ENCODE measurements around the gene ZBTB26.

ZBTB26 gene

DNA sequence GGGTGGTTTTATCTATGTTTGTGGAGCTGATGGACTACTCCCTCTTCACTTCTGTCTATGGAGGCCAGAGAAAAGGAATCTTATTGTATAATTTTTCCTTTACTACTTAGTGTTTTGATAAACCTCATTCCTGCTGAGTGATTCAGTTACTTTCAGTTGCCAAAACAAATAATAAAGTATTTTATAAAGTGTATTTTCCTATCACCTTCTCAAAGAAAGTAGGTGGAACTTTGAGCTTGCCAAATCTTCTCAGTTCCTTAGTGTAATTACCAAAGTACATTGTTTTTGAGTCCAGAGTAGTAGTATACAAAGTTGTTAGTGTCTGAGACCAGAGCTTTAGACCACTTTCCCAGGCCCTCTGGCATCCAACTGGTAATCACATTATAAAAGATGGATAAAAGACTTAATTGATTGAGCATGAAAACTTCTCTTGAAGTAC, 23.0 kb upstream of the ZBTB26 start:
- Mint-ChIP-seq H3K9me3 (no peaks in the 10 kb centered on the region), H3K4me3 (no peak overlapping the region), H3K36me3 (ENCODE audit: low read depth) (peaks cover 58% of the 10 kb centered on the region), H3K27me3 (ENCODE audit: low read depth, poor library complexity) (peaks cover 2% of the 10 kb centered on the region), H3K27ac (no peak overlapping the region), H3K4me1 (no peaks in the 10 kb centered on the region)
- no peak for DNase-seq
- TF ChIP-seq, protein P1, sequence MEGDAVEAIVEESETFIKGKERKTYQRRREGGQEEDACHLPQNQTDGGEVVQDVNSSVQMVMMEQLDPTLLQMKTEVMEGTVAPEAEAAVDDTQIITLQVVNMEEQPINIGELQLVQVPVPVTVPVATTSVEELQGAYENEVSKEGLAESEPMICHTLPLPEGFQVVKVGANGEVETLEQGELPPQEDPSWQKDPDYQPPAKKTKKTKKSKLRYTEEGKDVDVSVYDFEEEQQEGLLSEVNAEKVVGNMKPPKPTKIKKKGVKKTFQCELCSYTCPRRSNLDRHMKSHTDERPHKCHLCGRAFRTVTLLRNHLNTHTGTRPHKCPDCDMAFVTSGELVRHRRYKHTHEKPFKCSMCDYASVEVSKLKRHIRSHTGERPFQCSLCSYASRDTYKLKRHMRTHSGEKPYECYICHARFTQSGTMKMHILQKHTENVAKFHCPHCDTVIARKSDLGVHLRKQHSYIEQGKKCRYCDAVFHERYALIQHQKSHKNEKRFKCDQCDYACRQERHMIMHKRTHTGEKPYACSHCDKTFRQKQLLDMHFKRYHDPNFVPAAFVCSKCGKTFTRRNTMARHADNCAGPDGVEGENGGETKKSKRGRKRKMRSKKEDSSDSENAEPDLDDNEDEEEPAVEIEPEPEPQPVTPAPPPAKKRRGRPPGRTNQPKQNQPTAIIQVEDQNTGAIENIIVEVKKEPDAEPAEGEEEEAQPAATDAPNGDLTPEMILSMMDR (IDR thresholded peaks at IDR 0.05): no peak

DNA sequence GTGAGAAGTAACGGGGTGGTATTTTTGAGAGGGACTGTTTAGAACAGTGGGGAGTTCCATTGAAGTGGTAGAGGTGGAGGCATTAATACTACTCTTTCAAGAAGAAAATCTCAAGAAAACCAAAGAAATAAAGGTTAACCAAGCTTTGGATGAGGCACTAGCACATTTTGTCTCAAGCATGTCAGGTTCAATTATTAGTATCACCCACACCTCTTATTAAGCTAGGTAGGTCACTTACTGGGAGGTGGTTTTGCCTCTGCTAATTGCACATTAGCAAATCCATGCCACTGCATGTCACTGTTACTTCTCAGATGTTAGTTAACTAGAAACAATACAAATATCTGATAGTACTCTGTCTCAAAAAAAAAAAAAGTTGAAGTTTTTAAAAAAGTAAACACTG, 19.7 kb upstream of the ZBTB26 start:
- TF ChIP-seq, protein P1 (IDR thresholded peaks at IDR 0.05): no peak
- peaks cover 34% of the 10 kb centered on the region for H3K36me3 Mint-ChIP-seq (ENCODE audit: low read depth)
- no peak for DNase-seq
- H3K9me3 Mint-ChIP-seq: no peaks in the 10 kb centered on the region
- no peaks in the 10 kb centered on the region for H3K4me1 Mint-ChIP-seq
- peaks cover 2% of the 10 kb centered on the region for H3K27me3 Mint-ChIP-seq (ENCODE audit: low read depth, poor library complexity)
- H3K27ac Mint-ChIP-seq: no peak overlapping the region
- H3K4me3 Mint-ChIP-seq: no peak overlapping the region

DNA sequence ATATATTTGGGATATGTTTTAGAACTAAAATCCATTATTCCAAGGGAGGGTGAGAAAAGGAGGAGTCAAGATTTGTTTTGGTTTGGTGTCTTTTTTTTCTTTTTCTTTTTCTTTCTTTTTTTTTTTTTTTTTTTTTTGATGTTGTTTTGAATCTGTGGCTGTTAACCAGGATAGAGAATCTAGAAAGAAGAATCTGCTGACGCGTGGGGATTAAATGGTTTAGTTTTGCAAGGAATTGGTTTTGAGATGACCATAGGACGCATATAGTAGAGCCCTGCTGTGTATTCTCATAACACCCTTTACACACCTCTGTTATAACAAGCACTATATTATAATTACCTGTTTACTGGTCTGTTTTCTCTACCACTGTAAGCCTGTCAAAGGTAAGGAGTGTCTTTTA, 19.0 kb upstream of the ZBTB26 start:
- Mint-ChIP-seq H3K27me3 (ENCODE audit: low read depth, poor library complexity) (peaks cover 2% of the 10 kb centered on the region), H3K36me3 (ENCODE audit: low read depth) (peaks cover 30% of the 10 kb centered on the region), H3K9me3 (no peaks in the 10 kb centered on the region), H3K4me1 (no peaks in the 10 kb centered on the region), H3K27ac (no peak overlapping the region), H3K4me3 (no peak overlapping the region)
- DNase-seq: no peak
- TF ChIP-seq, protein P1 (IDR thresholded peaks at IDR 0.05): no peak

DNA sequence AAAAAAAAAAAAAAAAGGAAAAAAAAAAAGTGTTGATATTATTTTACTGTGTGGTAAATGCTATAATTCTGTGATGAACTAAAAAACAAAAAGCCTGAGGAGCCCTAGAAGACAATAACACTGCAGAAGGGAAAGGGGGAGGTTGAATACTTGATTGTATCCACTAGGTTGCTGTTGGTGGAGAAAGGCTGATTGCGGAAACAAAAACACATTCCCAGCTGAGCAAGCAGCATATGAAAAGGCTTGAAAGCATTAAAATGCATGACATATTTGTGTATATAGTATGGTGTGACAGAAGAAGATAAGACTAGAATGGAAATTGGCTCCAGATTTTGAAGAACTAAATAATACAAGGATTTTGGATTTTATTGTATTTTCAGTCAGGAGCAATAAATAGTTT, 18.4 kb upstream of the ZBTB26 start:
- Mint-ChIP-seq H3K27ac (no peak overlapping the region), H3K4me1 (no peaks in the 10 kb centered on the region), H3K27me3 (ENCODE audit: low read depth, poor library complexity) (peaks cover 2% of the 10 kb centered on the region), H3K9me3 (no peaks in the 10 kb centered on the region), H3K4me3 (no peak overlapping the region), H3K36me3 (ENCODE audit: low read depth) (peaks cover 24% of the 10 kb centered on the region)
- DNase-seq: no peak
- TF ChIP-seq, protein P1 (IDR thresholded peaks at IDR 0.05): no peak

DNA sequence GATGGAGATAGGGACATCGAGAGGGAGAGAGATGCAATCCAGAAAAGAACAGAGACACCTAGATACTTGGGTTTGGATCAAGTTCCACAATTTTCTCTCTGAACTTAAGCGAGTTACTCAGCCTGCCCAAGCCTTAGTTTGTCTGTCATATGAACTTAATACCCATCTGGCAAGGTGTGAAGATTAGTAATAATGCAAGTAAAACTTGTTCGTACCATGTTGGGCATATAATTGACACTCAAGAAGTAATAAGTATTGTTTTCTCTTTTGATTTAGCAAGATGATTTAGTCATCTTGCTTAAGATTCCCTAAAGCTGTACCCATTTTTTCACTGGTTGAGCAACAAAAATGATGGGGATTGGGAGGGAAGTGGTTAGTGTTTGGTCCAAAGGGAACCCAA, 17.0 kb upstream of the ZBTB26 start:
- Mint-ChIP-seq H3K4me1 (no peaks in the 10 kb centered on the region), H3K36me3 (ENCODE audit: low read depth) (peaks cover 19% of the 10 kb centered on the region), H3K27me3 (ENCODE audit: low read depth, poor library complexity) (no peaks in the 10 kb centered on the region), H3K4me3 (no peak overlapping the region), H3K9me3 (no peaks in the 10 kb centered on the region), H3K27ac (no peak overlapping the region)
- no peak for DNase-seq
- TF ChIP-seq, protein P1 (IDR thresholded peaks at IDR 0.05): no peak

DNA sequence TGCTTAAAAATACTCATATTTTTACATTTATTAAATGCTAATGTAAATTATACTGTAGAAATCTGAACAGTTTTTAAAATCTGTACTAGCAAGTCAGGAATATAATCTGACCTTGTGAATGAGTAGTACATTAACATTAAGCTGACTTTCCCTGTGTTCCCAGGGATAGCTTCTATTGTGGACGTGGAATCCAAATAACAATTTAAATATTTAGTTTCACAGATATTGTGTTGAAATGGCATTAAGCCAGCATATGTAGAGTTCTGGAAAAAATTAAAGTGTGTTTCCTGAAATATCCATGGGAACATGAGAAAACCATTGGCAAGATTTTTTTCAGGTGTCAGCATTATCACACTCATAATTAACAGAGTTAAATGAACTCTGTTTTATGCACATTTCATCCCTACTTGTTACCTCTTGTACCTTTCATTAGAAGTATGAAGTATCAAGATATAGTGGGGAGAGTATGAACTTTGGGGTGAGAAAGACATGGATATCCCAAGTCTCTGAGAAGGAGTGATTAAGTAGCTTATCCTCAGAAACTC, 15.2 kb upstream of the ZBTB26 start:
- Mint-ChIP-seq H3K4me3 (no peak overlapping the region), H3K9me3 (no peaks in the 10 kb centered on the region), H3K4me1 (peaks cover 9% of the 10 kb centered on the region), H3K36me3 (ENCODE audit: low read depth) (peaks cover 20% of the 10 kb centered on the region), H3K27me3 (ENCODE audit: low read depth, poor library complexity) (no peaks in the 10 kb centered on the region), H3K27ac (no peak overlapping the region)
- TF ChIP-seq, protein P1 (IDR thresholded peaks at IDR 0.05): no peak
- no peak for DNase-seq

Measured in nephron progenitor cell (in vitro differentiated cells).